Left lobe of liver (tissue), 2 donors: Measurements from ENCODE around the gene DOCK9. TPM values are rescaled to one million over a fixed set of nuclear protein-coding genes. Genes with fewer than 3 reads are reported as not detected.
A peak's percentile ranks its signal among the peaks of the same experiment; 100 is the strongest.
"Not testable (repeated sequence)": the region's sequence is repeated elsewhere in the genome, so short reads cannot be mapped to it uniquely, and the experiment has no call there.

Source experiments
- ATAC-seq: fragments of 200-7000 bp; cut with Tn5 transposase; one replicate; pipeline ENCODE4 v1.9.1; 2020; ENCODE audit warnings: mild to moderate bottlenecking, moderate library complexity
- DNase-seq: peaks from one replicate; pipeline ENCODE4 v3.0.0-alpha.2; 2020; ENCODE audit warnings: low spot score
- total RNA-seq: library from RNA; stranded (reverse); gene quantifications from one replicate; pipeline ENCODE4 v1.2.1, GENCODE V29; 2021
- donor health status: DM: no; HTN: no; CAD: no; lungs with moderate emphysema.
- donor health status: DM: no; HTN: yes; CAD: no.

The DOCK9 gene
- total RNA-seq, 1 donor from 2014 or later: 18.1 TPM

GRCh38 chr13:98831236-98831635 is 146.6 kb downstream of the DOCK9 start:
- DNase-seq: no peak
- no peak for ATAC-seq

GRCh38 chr13:98829541-98829940 is 148.3 kb downstream of the DOCK9 start:
- peak; percentile 73 for ATAC-seq
- peak; percentile 70 for DNase-seq

- no peak for DNase-seq
- peak; percentile 66 for ATAC-seq
Measured at GRCh38 chr13:98828614-98829013, 149.2 kb downstream of the DOCK9 start.

GRCh38 chr13:98827449-98827848 is 150.4 kb downstream of the DOCK9 start:
- peak; percentile 83 for DNase-seq
- peak; percentile 65 for ATAC-seq

GRCh38 chr13:98826146-98826545 is 151.7 kb downstream of the DOCK9 start:
- DNase-seq: no peak
- no peak for ATAC-seq

- ATAC-seq (no peak), DNase-seq (no peak)
Measured at GRCh38 chr13:98825659-98826058, 152.2 kb downstream of the DOCK9 start.

GRCh38 chr13:98824376-98825160 is 153.3 kb downstream of the DOCK9 start:
- DNase-seq (peak; percentile 64), ATAC-seq (peak; percentile 25)

- DNase-seq (no peak), ATAC-seq (peak; percentile 39)
Measured at GRCh38 chr13:98823442-98823841, 154.4 kb downstream of the DOCK9 start.

- ATAC-seq (peak; percentile 53), DNase-seq (no peak)
Measured at GRCh38 chr13:98822225-98822606, 155.6 kb downstream of the DOCK9 start.

- DNase-seq: peak; percentile 68
- peak; percentile 54 for ATAC-seq
Measured at GRCh38 chr13:98821372-98822224, 156.3 kb downstream of the DOCK9 start.

GRCh38 chr13:98820744-98821371 is 157.0 kb downstream of the DOCK9 start:
- DNase-seq (no peak), ATAC-seq (no peak)

GRCh38 chr13:98820300-98820699 is 157.6 kb downstream of the DOCK9 start:
- no peak for DNase-seq
- ATAC-seq: no peak

- peak; percentile 84 for DNase-seq
Measured at GRCh38 chr13:98819382-98820010, 158.4 kb downstream of the DOCK9 start.

GRCh38 chr13:98816406-98816805 is 161.5 kb downstream of the DOCK9 start:
- ATAC-seq: no peak
- DNase-seq: no peak

More at GRCh38 chr13:98819382-98820010, 158.4 kb downstream of the DOCK9 start:
- ATAC-seq: peak; percentile 81

GRCh38 chr13:98813993-98814392 is 163.9 kb downstream of the DOCK9 start:
- no peak for ATAC-seq
- DNase-seq: no peak

- ATAC-seq, DNase-seq: not testable (repeated sequence)
Measured at GRCh38 chr13:98812186-98812790, 165.6 kb downstream of the DOCK9 start.

GRCh38 chr13:98810746-98811145 is 167.1 kb downstream of the DOCK9 start:
- DNase-seq: peak; percentile 33
- no peak for ATAC-seq

GRCh38 chr13:98809345-98809777 is 168.5 kb downstream of the DOCK9 start:
- DNase-seq (peak; percentile 82), ATAC-seq (peak; percentile 95)

- ATAC-seq: no peak
- no peak for DNase-seq
Measured at GRCh38 chr13:98807774-98808173, 170.1 kb downstream of the DOCK9 start.

GRCh38 chr13:98804336-98804855 is 173.5 kb downstream of the DOCK9 start:
- ATAC-seq (no peak), DNase-seq (peak; percentile 22)
